Stimulated activated CD8-positive, alpha-beta memory T cell treated with anti-CD3 and anti-CD28 coated beads, Interleukin-12 subunit alpha, Interleukin-12 subunit beta, amount 100 ng/mL, for 4 hours (primary cell): ENCODE data around the gene CFAP221.

Experiments used
- DNase-seq: peaks from one replicate; pipeline ENCODE4 v3.0.0-alpha.2; 2020; ENCODE audit warnings: low read depth

The CFAP221 gene

GRCh38 chr2:119645173-119645855, 101.1 kb downstream of the CFAP221 start:
- no peak for DNase-seq

GRCh38 chr2:119646149-119646548, 101.9 kb downstream of the CFAP221 start:
- DNase-seq, result no peak

GRCh38 chr2:119647440-119648169, 103.4 kb downstream of the CFAP221 start:
- DNase-seq, result no peak

- DNase-seq, result no peak
Measured at GRCh38 chr2:119649364-119649917, 105.2 kb downstream of the CFAP221 start.

- DNase-seq, result no peak
Measured at GRCh38 chr2:119650206-119650605, 106.0 kb downstream of the CFAP221 start.

- no peak for DNase-seq
Measured at GRCh38 chr2:119650846-119651370, 106.7 kb downstream of the CFAP221 start.

- DNase-seq, result no peak
Measured at GRCh38 chr2:119657466-119658145, 113.4 kb downstream of the CFAP221 start.

GRCh38 chr2:119659601-119660342, 115.5 kb downstream of the CFAP221 start:
- DNase-seq, result no peak

- no peak for DNase-seq
Measured at GRCh38 chr2:119660343-119660658, 116.1 kb downstream of the CFAP221 start.

GRCh38 chr2:119662297-119662696, 118.0 kb downstream of the CFAP221 start:
- DNase-seq, result no peak

GRCh38 chr2:119668546-119668945, 124.3 kb downstream of the CFAP221 start:
- no peak for DNase-seq

- no peak for DNase-seq
Measured at GRCh38 chr2:119671016-119671415, 126.8 kb downstream of the CFAP221 start.

GRCh38 chr2:119671752-119672151, 127.5 kb downstream of the CFAP221 start:
- no peak for DNase-seq

- no peak for DNase-seq
Measured at GRCh38 chr2:119672161-119672862, 128.1 kb downstream of the CFAP221 start.

- no peak for DNase-seq
Measured at GRCh38 chr2:119673796-119674195, 129.5 kb downstream of the CFAP221 start.

GRCh38 chr2:119674711-119675500, 130.7 kb downstream of the CFAP221 start:
- DNase-seq, result no peak

- no peak for DNase-seq
Measured at GRCh38 chr2:119678021-119678656, 133.9 kb downstream of the CFAP221 start.

- no peak for DNase-seq
Measured at GRCh38 chr2:119679526-119679837, 135.2 kb downstream of the CFAP221 start.

- no peak for DNase-seq
Measured at GRCh38 chr2:119679846-119680245, 135.6 kb downstream of the CFAP221 start.
